HEK293 (cell line): ENCODE data around the gene SPRN.

Source experiments
- CTCF ChIP-seq: fragments of 450-650 bp; formaldehyde crosslinking; IDR thresholded peaks from 2 replicates; pipeline ENCODE4 v1.5.1; 2016; ENCODE audit warnings: missing biosample characterization, missing genetic modification characterization
- PATZ1 ChIP-seq: fragments of 450-650 bp; formaldehyde crosslinking; IDR thresholded peaks from 2 replicates; pipeline ENCODE4 v1.5.1; 2016; ENCODE audit warnings: missing biosample characterization, missing genetic modification characterization
- REST ChIP-seq: fragments of 450-650 bp; formaldehyde crosslinking; IDR thresholded peaks from 2 replicates; pipeline ENCODE4 v1.5.1; 2016; ENCODE audit warnings: missing biosample characterization, missing genetic modification characterization
- ZBTB11 ChIP-seq: fragments of 450-650 bp; formaldehyde crosslinking; conservative IDR thresholded peaks from 2 replicates; pipeline ENCODE4 v1.5.1; 2016; ENCODE audit warnings: low read depth, missing biosample characterization, missing genetic modification characterization
- ZFP69B ChIP-seq: fragments of 450-650 bp; formaldehyde crosslinking; IDR thresholded peaks from 2 replicates; pipeline ENCODE4 v1.5.1; 2016; ENCODE audit warnings: missing biosample characterization, missing genetic modification characterization
- ZNF114 ChIP-seq: fragments of 450-650 bp; formaldehyde crosslinking; IDR thresholded peaks from 2 replicates; pipeline ENCODE4 v1.5.0; 2017; ENCODE audit warnings: missing biosample characterization, missing genetic modification characterization
- ZNF132 ChIP-seq: fragments of 450-650 bp; formaldehyde crosslinking; IDR thresholded peaks from 2 replicates; pipeline ENCODE4 v1.5.1; 2017; ENCODE audit warnings: missing biosample characterization, missing genetic modification characterization, borderline replicate concordance
- ZNF18 ChIP-seq: fragments of 450-650 bp; formaldehyde crosslinking; IDR thresholded peaks from 2 replicates; pipeline ENCODE4 v1.5.1; 2016; ENCODE audit warnings: missing biosample characterization, missing genetic modification characterization
- ZNF23 ChIP-seq: fragments of 450-650 bp; formaldehyde crosslinking; IDR thresholded peaks from 2 replicates; pipeline ENCODE4 v1.5.1; 2016; ENCODE audit warnings: missing biosample characterization, missing genetic modification characterization, borderline replicate concordance
- ZNF248 ChIP-seq: fragments of 450-650 bp; formaldehyde crosslinking; IDR thresholded peaks from 2 replicates; pipeline ENCODE4 v1.5.1; 2017; ENCODE audit warnings: missing biosample characterization, missing genetic modification characterization
- ZNF26 ChIP-seq: fragments of 450-650 bp; formaldehyde crosslinking; IDR thresholded peaks from 2 replicates; pipeline ENCODE4 v1.5.1; 2016; ENCODE audit warnings: missing biosample characterization, missing genetic modification characterization
- ZNF280C ChIP-seq: fragments of 450-650 bp; formaldehyde crosslinking; IDR thresholded peaks from 2 replicates; pipeline ENCODE4 v1.5.1; 2016; ENCODE audit warnings: missing biosample characterization, missing genetic modification characterization
- ZNF311 ChIP-seq: fragments of 450-650 bp; formaldehyde crosslinking; IDR thresholded peaks from 2 replicates; pipeline ENCODE4 v1.5.1; 2017; ENCODE audit warnings: missing biosample characterization, missing genetic modification characterization, borderline replicate concordance
- ZNF518A ChIP-seq: fragments of 450-650 bp; formaldehyde crosslinking; conservative IDR thresholded peaks from 2 replicates; pipeline ENCODE4 v1.5.1; 2016; ENCODE audit warnings: low read depth, missing biosample characterization, missing genetic modification characterization
- ZNF658 ChIP-seq: fragments of 450-650 bp; formaldehyde crosslinking; IDR thresholded peaks from 2 replicates; pipeline ENCODE4; 2016; ENCODE audit warnings: missing biosample characterization, missing genetic modification characterization

Gene SPRN

GRCh38 chr10:133373174-133374090, 51.0 kb downstream of the SPRN start, which contains the start of gene ECHS1 (continued):
- TF ChIP-seq ZBTB11 (tag by site-specific recombination): no peak
- no peak for TF ChIP-seq ZNF132 (tag by site-specific recombination)
- TF ChIP-seq PATZ1 (tag by site-specific recombination): peak; percentile 86
- no peak for TF ChIP-seq REST
- TF ChIP-seq CTCF (tag by site-specific recombination): no peak
- no peak for TF ChIP-seq ZFP69B (tag by site-specific recombination)
- no peak for TF ChIP-seq ZNF114 (tag by site-specific recombination)
- no peak for TF ChIP-seq ZNF26 (tag by site-specific recombination)
- no peak for TF ChIP-seq ZNF311 (tag by site-specific recombination)
- no peak for TF ChIP-seq ZNF518A (tag by site-specific recombination)
- no peak for TF ChIP-seq ZNF18 (tag by site-specific recombination)
- TF ChIP-seq ZNF658 (tag by site-specific recombination): no peak
- TF ChIP-seq ZNF23: no peak
- TF ChIP-seq ZNF248 (tag by site-specific recombination): no peak
- TF ChIP-seq ZNF280C (tag by site-specific recombination): no peak
